NCI-H446 treated with DMSO at 0.1 percent for 48 hours (cell line): ENCODE data around the gene CNKSR2.

Experiments
- DNase-seq: peaks from one replicate; lab custom pipeline; 2025; lab: John Stamatoyannopoulos, UW

The CNKSR2 gene

GRCh38 chrX:21374163-21374993 is at the start of gene CNKSR2:
TSS of gene CNKSR2 (plus strand) at chrX:21374418. CDS start at chrX:21374898, 480 bp downstream.
- DNase-seq = peak; percentile 81

GRCh38 chrX:21354725-21355124 is 19.5 kb upstream of the CNKSR2 start:
- no peak for DNase-seq

- no peak for DNase-seq
These were observed 18.4 kb upstream of the CNKSR2 start for GRCh38 chrX:21355831-21356230.

GRCh38 chrX:21369613-21370012 is 4.6 kb upstream of the CNKSR2 start:
- DNase-seq = no peak

- DNase-seq = no peak
These were observed 1.2 kb upstream of the CNKSR2 start for GRCh38 chrX:21373001-21373400.

- DNase-seq = no peak
These were observed 518 bp upstream of the CNKSR2 start for GRCh38 chrX:21373637-21374162.

GRCh38 chrX:21374994-21375707 is 933 bp downstream of the CNKSR2 start:
- DNase-seq = no peak

GRCh38 chrX:21375708-21376009 is 1.4 kb downstream of the CNKSR2 start:
- DNase-seq = peak; percentile 31

- no peak for DNase-seq
These were observed 2.4 kb downstream of the CNKSR2 start for GRCh38 chrX:21376636-21377035.

GRCh38 chrX:21379991-21380390 is 5.8 kb downstream of the CNKSR2 start:
- no peak for DNase-seq

GRCh38 chrX:21382715-21383114 is 8.5 kb downstream of the CNKSR2 start:
- DNase-seq = peak; percentile 14

- DNase-seq = no peak
These were observed 9.3 kb downstream of the CNKSR2 start for GRCh38 chrX:21383546-21383945.

- DNase-seq = no peak
These were observed 10.0 kb downstream of the CNKSR2 start for GRCh38 chrX:21384178-21384577.

GRCh38 chrX:21394792-21395191 is 20.6 kb downstream of the CNKSR2 start:
- DNase-seq = no peak

- no peak for DNase-seq
These were observed 24.2 kb downstream of the CNKSR2 start for GRCh38 chrX:21398426-21398825.

GRCh38 chrX:21400408-21401121 is 26.3 kb downstream of the CNKSR2 start:
- DNase-seq = no peak

- no peak for DNase-seq
These were observed 34.1 kb downstream of the CNKSR2 start for GRCh38 chrX:21408307-21408706.

GRCh38 chrX:21408788-21409187 is 34.6 kb downstream of the CNKSR2 start:
- DNase-seq = no peak

GRCh38 chrX:21412029-21412428 is 37.8 kb downstream of the CNKSR2 start:
- DNase-seq = no peak

GRCh38 chrX:21412883-21413282 is 38.7 kb downstream of the CNKSR2 start:
- no peak for DNase-seq

- DNase-seq = no peak
These were observed 52.9 kb downstream of the CNKSR2 start for GRCh38 chrX:21427086-21427485.

- DNase-seq = no peak
These were observed 62.8 kb downstream of the CNKSR2 start for GRCh38 chrX:21437036-21437435.

- no peak for DNase-seq
These were observed 64.6 kb downstream of the CNKSR2 start for GRCh38 chrX:21438792-21439191.
